WTC11 (cell line): ENCODE data around the gene MALL. TPM values are rescaled to one million over a fixed set of nuclear protein-coding genes. Genes with fewer than 3 reads are reported as not detected.

ENCODE experiments used
- ATAC-seq: fragments of 200-7000 bp; cut with Tn5 transposase; 2 replicates; pipeline ENCODE4 v1.10.0; 2021; ENCODE audit warnings: mild to moderate bottlenecking, moderate library complexity
- CTCF ChIA-PET: fragments of 300-600 bp; sonication (Branson Sonifier 250); formaldehyde crosslinking; loops from one replicate; lab custom pipeline; 2021; ENCODE audit warnings: antibody characterized with exemption; lab: Charles Lee
- POLR2A ChIA-PET: fragments of 350-600 bp; sonication (Branson Sonifier 250); formaldehyde crosslinking; loops from one replicate; lab custom pipeline; 2021; ENCODE audit warnings: antibody characterized with exemption; lab: Charles Lee
- DNase-seq: peaks from one replicate; pipeline ENCODE4 v3.0.0; 2021; ENCODE audit warnings: low spot score
- H3K27ac Mint-ChIP-seq: 2 replicates; pipeline ENCODE4 v1.8.0; 2021; ENCODE audit warnings: mixed read lengths
- H3K27me3 Mint-ChIP-seq: 2 replicates; pipeline ENCODE4 v1.8.0; 2021; ENCODE audit warnings: low read depth, mild to moderate bottlenecking, moderate library complexity, mixed read lengths
- H3K36me3 Mint-ChIP-seq: 2 replicates; pipeline ENCODE4 v1.8.0; 2021; ENCODE audit warnings: mixed read lengths
- H3K4me1 Mint-ChIP-seq: 2 replicates; pipeline ENCODE4 v1.8.0; 2022; ENCODE audit warnings: mixed read lengths
- H3K4me3 Mint-ChIP-seq: 2 replicates; pipeline ENCODE4 v1.8.0; 2021; ENCODE audit warnings: mild to moderate bottlenecking, moderate library complexity, mixed read lengths
- H3K9me3 Mint-ChIP-seq: 2 replicates; pipeline ENCODE4 v1.8.0; 2021; ENCODE audit warnings: mixed read lengths
- CDX4 ChIP-seq: fragments of 250-450 bp; sonication (Bioruptor Pico); IDR thresholded peaks from 2 replicates; pipeline ENCODE4 v1.9.0; 2021; ENCODE audit warnings: moderate library complexity, mild to moderate bottlenecking, inconsistent platforms, borderline replicate concordance
- E2F4 ChIP-seq: sonication (generic); formaldehyde crosslinking; IDR thresholded peaks from 2 replicates; pipeline ENCODE4 v1.8.1; 2022; ENCODE audit warnings: low read depth, mild to moderate bottlenecking, moderate library complexity, missing genetic modification reagents, borderline replicate concordance
- HMGA2 ChIP-seq: fragments of 250-450 bp; sonication (Bioruptor Pico); IDR thresholded peaks from 2 replicates; pipeline ENCODE4 v1.4.0; 2021; ENCODE audit warnings: mild to moderate bottlenecking, moderate library complexity
- JUN ChIP-seq: sonication (generic); formaldehyde crosslinking; IDR thresholded peaks from 2 replicates; pipeline ENCODE4 v1.8.0; 2023; ENCODE audit warnings: mild to moderate bottlenecking, missing genetic modification reagents
- MXD4 ChIP-seq: fragments of 250-450 bp; sonication (Bioruptor Pico); IDR thresholded peaks from 2 replicates; pipeline ENCODE4 v1.8.0; 2021; ENCODE audit warnings: mild to moderate bottlenecking, moderate library complexity, borderline replicate concordance
- OVOL2 ChIP-seq: fragments of 250-450 bp; sonication (Bioruptor Pico); IDR thresholded peaks from 2 replicates; pipeline ENCODE4 v1.9.0; 2021; ENCODE audit warnings: mild to moderate bottlenecking, borderline replicate concordance
- SMAD3 ChIP-seq: sonication (generic); formaldehyde crosslinking; IDR thresholded peaks from 2 replicates; pipeline ENCODE4 v1.8.0; 2022; ENCODE audit warnings: missing genetic modification reagents, mild to moderate bottlenecking, borderline replicate concordance
- TEAD1 ChIP-seq: sonication (generic); formaldehyde crosslinking; IDR thresholded peaks from 2 replicates; pipeline ENCODE4 v1.8.0; 2022; ENCODE audit warnings: mild to moderate bottlenecking, missing genetic modification reagents
- TP53 ChIP-seq: sonication (generic); formaldehyde crosslinking; IDR thresholded peaks from 2 replicates; pipeline ENCODE4 v1.8.1; 2023; ENCODE audit warnings: mild to moderate bottlenecking, missing genetic modification reagents
- ZMAT4 ChIP-seq: fragments of 250-450 bp; sonication (Bioruptor Pico); IDR thresholded peaks from 2 replicates; pipeline ENCODE4 v1.9.0; 2021; ENCODE audit warnings: mild to moderate bottlenecking
- ZNF121 ChIP-seq: sonication (generic); formaldehyde crosslinking; IDR thresholded peaks from 2 replicates; pipeline ENCODE4 v1.8.0; 2023; ENCODE audit warnings: missing genetic modification reagents
- ZNF232 ChIP-seq: sonication (generic); formaldehyde crosslinking; IDR thresholded peaks from 2 replicates; pipeline ENCODE4 v1.8.0; 2022; ENCODE audit warnings: mild to moderate bottlenecking, missing genetic modification reagents
- ZNF317 ChIP-seq: sonication (generic); formaldehyde crosslinking; IDR thresholded peaks from 2 replicates; pipeline ENCODE4 v1.8.1; 2023; ENCODE audit warnings: low read depth, mild to moderate bottlenecking, moderate library complexity, missing genetic modification reagents, borderline replicate concordance
- ZNF532 ChIP-seq: fragments of 250-450 bp; sonication (Bioruptor Pico); IDR thresholded peaks from 2 replicates; pipeline ENCODE4 v1.9.0; 2021; ENCODE audit warnings: mild to moderate bottlenecking, borderline replicate concordance
- ZSCAN18 ChIP-seq: fragments of 250-450 bp; sonication (Bioruptor Pico); IDR thresholded peaks from 2 replicates; pipeline ENCODE4 v2.1.2; 2022; ENCODE audit warnings: mild to moderate bottlenecking, moderate library complexity
- total RNA-seq: library from RNA; stranded (reverse); gene quantifications from 3 replicates; pipeline ENCODE4 v1.2.3, GENCODE V29; 2021
- TF ChIP-seq, protein P1 (sequence below): sonication (generic); formaldehyde crosslinking; IDR thresholded peaks from 2 replicates; pipeline ENCODE4 v1.8.0; 2022; ENCODE audit warnings: mild to moderate bottlenecking, missing genetic modification reagents

MALL gene
- total RNA-seq, 1 experiment from 2014 or later = 3.8 TPM

GRCh38 chr2:110100480-110100879 lies 15.1 kb downstream of the MALL start:
- H3K27ac Mint-ChIP-seq = no peak overlapping the region

GRCh38 chr2:110099471-110100225 lies 16.0 kb downstream of the MALL start:
- no peak for DNase-seq
- CTCF ChIA-PET = interaction anchor here (1.6 kb wide), 1 partner anchor 17 kb away, joined by 8 read pairs; the partner anchor contains the start of gene MALL
- no peaks in the 10 kb centered on the region for H3K36me3 Mint-ChIP-seq
- H3K4me1 Mint-ChIP-seq = peaks cover 3% of the 10 kb centered on the region
- H3K9me3 Mint-ChIP-seq = peaks cover 6% of the 10 kb centered on the region
- TF ChIP-seq SMAD3 (no peak), ZNF121 (CRISPR knock-in tag) (no peak), HMGA2 (CRISPR knock-in tag) (no peak), ZNF232 (CRISPR knock-in tag) (no peak), ZSCAN18 (CRISPR knock-in tag) (no peak), CDX4 (no peak), E2F4 (CRISPR knock-in tag) (no peak), MXD4 (no peak)
- TF ChIP-seq, protein P1, sequence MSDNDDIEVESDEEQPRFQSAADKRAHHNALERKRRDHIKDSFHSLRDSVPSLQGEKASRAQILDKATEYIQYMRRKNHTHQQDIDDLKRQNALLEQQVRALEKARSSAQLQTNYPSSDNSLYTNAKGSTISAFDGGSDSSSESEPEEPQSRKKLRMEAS = no peak
- TF ChIP-seq, all 79 proteins: peak for 0
- Mint-ChIP-seq H3K27ac (no peak overlapping the region), H3K27me3 (no peaks in the 10 kb centered on the region), H3K4me3 (no peak overlapping the region)
- ATAC-seq = no peak
- POLR2A ChIA-PET = no interaction called here

More at GRCh38 chr2:110100480-110100879, 15.1 kb downstream of the MALL start:
- Mint-ChIP-seq H3K27me3 (no peaks in the 10 kb centered on the region), H3K4me1 (peaks cover 3% of the 10 kb centered on the region), H3K36me3 (no peaks in the 10 kb centered on the region), H3K9me3 (peaks cover 6% of the 10 kb centered on the region), H3K4me3 (no peak overlapping the region)
- ATAC-seq (no peak), DNase-seq (no peak)
- ChIA-PET POLR2A (no interaction called here), CTCF (no interaction called here)
- TF ChIP-seq ZNF317 (CRISPR knock-in tag) (no peak), JUN (CRISPR knock-in tag) (no peak), ZSCAN18 (CRISPR knock-in tag) (no peak), OVOL2 (no peak), ZNF532 (CRISPR knock-in tag) (no peak), TEAD1 (no peak), ZMAT4 (CRISPR knock-in tag) (no peak), TP53 (CRISPR knock-in tag) (no peak)
